Dermis blood vessel endothelial cell (primary cell): ENCODE data around the gene TMBIM1. TPM values are rescaled to one million over a fixed set of nuclear protein-coding genes. Genes with fewer than 3 reads are reported as not detected.

ENCODE experiments used
- DNase-seq: peaks from one replicate; pipeline ENCODE4 v3.0.0; 2010
- total RNA-seq: library from RNA; depleted of rRNA; stranded (reverse); fragments of >200 nt; gene quantifications from 2 replicates; pipeline ENCODE4 v1.2.3, GENCODE V29; 2014

Gene TMBIM1
- total RNA-seq, 1 donor from 2014 or later = 134 TPM

- no peak for DNase-seq
Observed at GRCh38 chr2:218253232-218253625, 39.1 kb downstream of the TMBIM1 start.

DNA sequence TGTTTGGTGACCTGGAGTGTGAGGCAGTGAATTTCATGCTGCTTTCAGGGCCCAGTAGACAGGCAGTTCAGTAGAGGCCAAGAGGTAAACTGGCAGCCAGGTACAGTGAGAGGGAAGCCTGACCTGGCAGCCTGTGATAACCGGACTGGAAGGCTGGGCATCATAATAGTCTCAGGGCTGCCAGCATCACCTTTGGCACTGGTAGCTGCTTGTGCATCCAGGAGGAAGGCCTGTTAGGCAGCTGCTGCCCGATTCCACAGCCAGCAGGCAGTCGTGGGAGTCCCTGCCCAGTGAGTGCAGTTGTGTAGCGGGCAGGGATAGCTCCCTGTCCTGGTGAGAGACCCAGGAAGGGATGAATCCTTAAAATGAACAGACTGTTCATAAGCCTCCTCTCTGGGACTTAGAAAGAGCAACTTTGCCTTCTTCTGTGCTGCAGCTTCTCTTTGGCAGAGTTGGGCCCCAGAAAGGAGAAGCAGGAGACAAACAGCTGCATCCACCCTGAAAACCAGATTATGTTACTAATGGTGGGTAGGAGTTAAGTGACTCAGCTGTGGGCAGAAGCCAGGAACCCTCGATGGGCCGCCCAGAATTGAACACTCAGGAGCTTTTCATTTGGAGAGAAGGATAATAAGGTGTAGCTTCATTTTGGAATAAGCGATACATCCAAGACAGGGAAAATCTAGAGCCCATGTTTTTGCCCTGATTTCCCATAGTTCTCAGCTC is 39.6 kb downstream of the TMBIM1 start:
- DNase-seq = no peak

GRCh38 chr2:218249691-218250090 is 42.6 kb downstream of the TMBIM1 start:
- no peak for DNase-seq

GRCh38 chr2:218245214-218245613 is 47.1 kb downstream of the TMBIM1 start:
- DNase-seq = no peak

DNA sequence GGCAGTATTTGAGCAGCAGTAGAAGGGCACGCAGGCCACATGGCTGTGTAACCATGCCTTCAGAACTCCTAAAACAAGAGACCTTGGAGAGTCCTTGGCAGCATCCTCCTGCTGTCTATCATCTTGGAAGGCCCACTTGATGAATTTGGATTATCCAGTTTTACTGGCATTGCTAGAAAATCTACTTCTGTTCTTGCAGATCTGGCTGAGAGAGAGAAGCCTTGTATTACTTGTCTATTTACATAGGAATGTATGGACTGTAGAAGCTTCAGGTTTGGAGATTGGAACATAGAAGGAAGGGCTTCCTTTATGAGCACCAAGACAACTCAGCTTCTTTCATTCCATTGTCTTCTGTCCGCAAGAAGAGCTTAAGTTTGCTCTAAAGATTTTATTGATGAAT is 47.6 kb downstream of the TMBIM1 start:
- no peak for DNase-seq

GRCh38 chr2:218244204-218244603 is 48.1 kb downstream of the TMBIM1 start:
- DNase-seq = no peak

- DNase-seq = no peak
Observed at GRCh38 chr2:218238887-218239286, 53.4 kb downstream of the TMBIM1 start.

GRCh38 chr2:218236829-218237228 is 55.5 kb downstream of the TMBIM1 start:
- DNase-seq = no peak

DNA sequence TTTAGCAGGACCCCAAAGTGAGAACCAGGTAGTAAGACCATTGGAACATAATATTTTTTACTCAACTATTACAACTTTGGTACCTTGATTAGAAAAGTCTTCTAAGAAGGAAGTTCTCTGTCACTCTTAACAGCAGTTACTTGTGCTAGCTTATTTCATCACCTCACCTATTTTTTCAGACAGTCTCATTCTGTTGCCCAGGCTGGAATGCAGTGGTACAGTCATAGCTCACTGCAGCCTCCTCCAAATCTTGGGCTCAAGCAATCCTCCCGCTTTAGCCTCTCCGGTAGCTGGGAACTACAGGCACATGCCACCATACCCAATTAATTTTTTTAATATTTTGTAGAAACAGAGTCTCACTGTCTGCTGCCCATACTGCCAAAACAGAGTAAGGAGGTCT is 57.3 kb downstream of the TMBIM1 start:
- DNase-seq = no peak

- no peak for DNase-seq
Observed at GRCh38 chr2:218234521-218234920, 57.8 kb downstream of the TMBIM1 start.

GRCh38 chr2:218233543-218233942 is 58.8 kb downstream of the TMBIM1 start:
- DNase-seq = no peak

- peak; percentile 45 for DNase-seq
Observed at GRCh38 chr2:218230882-218231281, 61.4 kb downstream of the TMBIM1 start.

- peak; percentile 21 for DNase-seq
Observed at GRCh38 chr2:218229851-218230250, 62.5 kb downstream of the TMBIM1 start.

DNA sequence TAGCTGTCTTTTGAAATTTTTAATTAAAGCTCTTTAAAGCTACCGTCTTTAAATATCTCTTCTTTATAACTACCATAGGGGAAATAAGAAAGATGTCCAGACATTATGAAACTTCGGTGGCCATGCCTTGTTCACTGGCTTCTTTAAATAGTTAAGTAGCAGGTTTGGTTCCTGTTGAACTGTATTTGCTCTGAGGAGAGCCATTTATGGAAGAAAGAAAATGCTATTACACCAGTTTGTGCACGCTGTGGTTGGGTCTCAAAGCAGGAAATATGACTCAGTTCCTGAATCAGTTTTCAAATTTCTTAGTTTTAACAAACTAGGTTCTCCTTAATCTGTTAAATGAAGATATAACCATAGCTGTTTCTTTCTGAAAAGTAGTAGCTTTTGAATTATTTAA is 63.1 kb downstream of the TMBIM1 start:
- DNase-seq = peak; percentile 88

DNA sequence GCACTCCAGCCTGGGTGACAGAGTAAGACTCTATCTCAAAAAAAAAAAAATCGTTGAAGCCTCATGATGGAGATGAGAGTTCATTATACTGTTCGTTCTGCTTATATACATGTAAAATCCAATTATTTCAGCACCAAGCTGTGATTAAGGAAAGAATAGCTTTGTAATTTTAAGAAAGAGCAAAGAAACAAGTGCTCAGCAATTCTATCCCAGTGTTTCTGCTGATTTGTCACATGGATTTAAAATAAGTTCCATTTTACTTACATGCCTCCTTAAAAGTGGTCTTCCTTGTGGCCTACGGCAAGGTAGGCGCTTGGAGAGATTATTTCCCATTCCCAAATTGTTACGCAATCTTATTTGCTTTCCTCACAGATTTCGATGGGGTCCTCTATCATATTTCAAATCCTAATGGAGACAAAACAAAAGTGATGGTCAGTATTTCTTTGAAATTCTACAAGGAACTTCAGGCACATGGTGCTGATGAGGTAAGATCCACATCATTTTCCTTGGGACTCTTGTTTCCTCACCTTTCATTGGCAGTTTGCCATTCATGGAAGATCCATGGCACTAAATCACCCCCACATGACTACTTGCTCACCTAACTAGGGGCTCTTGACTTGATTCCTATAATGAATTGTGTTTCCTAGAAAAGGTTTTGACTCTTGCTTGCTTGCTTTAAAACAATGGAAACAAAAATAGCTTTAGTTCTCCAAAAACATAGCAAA is 63.8 kb downstream of the TMBIM1 start:
- peak; percentile 51 for DNase-seq

- DNase-seq = no peak
Observed at GRCh38 chr2:218226903-218227302, 65.4 kb downstream of the TMBIM1 start.

Other genes starting within 250 kb of the TMBIM1 start
- gene RUFY4, start 223.2 kb downstream of the TMBIM1 start, total RNA-seq = not detected in 2 replicates
- gene CXCR2, start 166.5 kb downstream of the TMBIM1 start, total RNA-seq = not detected in 2 replicates
- not detected in 2 replicates for gene CXCR1, start 125.5 kb downstream of the TMBIM1 start, total RNA-seq
- 278 and 352 TPM in 2 replicates for gene ARPC2, start 75.3 kb downstream of the TMBIM1 start, total RNA-seq
- not detected in 2 replicates for gene GPBAR1, start 31.5 kb downstream of the TMBIM1 start, total RNA-seq
- gene AAMP, start 22.4 kb downstream of the TMBIM1 start, total RNA-seq = 162 and 185 TPM in 2 replicates
- 26.5 and 50.2 TPM in 2 replicates for gene PNKD, start 22.0 kb downstream of the TMBIM1 start, total RNA-seq
- 0.17 TPM in 1 of 2 replicates, not detected in the other for gene CATIP, start 64.4 kb upstream of the TMBIM1 start, total RNA-seq
- gene SLC11A1, start 89.8 kb upstream of the TMBIM1 start, total RNA-seq = under 0.01 and 0.05 TPM in 2 replicates
- gene CTDSP1, start 107.4 kb upstream of the TMBIM1 start, total RNA-seq = 103 and 110 TPM in 2 replicates
- gene VIL1, start 126.6 kb upstream of the TMBIM1 start, total RNA-seq = not detected in 2 replicates